Cardiac septum (tissue), 1 donor: Measurements from ENCODE around the gene EVI5. TPM values are rescaled to one million over a fixed set of nuclear protein-coding genes. Genes with fewer than 3 reads are reported as not detected.

Source experiments
- DNase-seq: peaks from one replicate; pipeline ENCODE4 v3.0.0-alpha.2; 2020; ENCODE audit warnings: low spot score
- intact Hi-C: fragments of 100-400 bp; cut with DNase I; formaldehyde crosslinking; loops from one replicate; pipeline ENCODE4 v1.14.0; 2022
- total RNA-seq: library from RNA; stranded (reverse); fragmentation: NEBNext Ultra II Directional; extraction: Animal tissue kit (Norgen Biotek cat#: 25700); gene quantifications from one replicate; pipeline ENCODE4 v1.2.1, GENCODE V29; 2021
- donor health status: DM: no; HTN: no; CAD: no.

Gene EVI5
- total RNA-seq, 1 donor from 2014 or later, result 30.7 TPM

GRCh38 chr1:92481599-92481925 is 303.3 kb downstream of the EVI5 start:
- DNase-seq, result no peak
- intact Hi-C loops, result no loop called here

GRCh38 chr1:92480813-92481598 is 303.9 kb downstream of the EVI5 start:
- no peak for DNase-seq
- intact Hi-C loops, result no loop called here

- intact Hi-C loops, result no loop called here
- no peak for DNase-seq
Measured at GRCh38 chr1:92480200-92480812, 304.6 kb downstream of the EVI5 start.

GRCh38 chr1:92479587-92479986 is 305.3 kb downstream of the EVI5 start:
- no peak for DNase-seq
- intact Hi-C loops, result no loop called here

- intact Hi-C loops, result no loop called here
- no peak for DNase-seq
Measured at GRCh38 chr1:92478393-92478792, 306.5 kb downstream of the EVI5 start.

DNA sequence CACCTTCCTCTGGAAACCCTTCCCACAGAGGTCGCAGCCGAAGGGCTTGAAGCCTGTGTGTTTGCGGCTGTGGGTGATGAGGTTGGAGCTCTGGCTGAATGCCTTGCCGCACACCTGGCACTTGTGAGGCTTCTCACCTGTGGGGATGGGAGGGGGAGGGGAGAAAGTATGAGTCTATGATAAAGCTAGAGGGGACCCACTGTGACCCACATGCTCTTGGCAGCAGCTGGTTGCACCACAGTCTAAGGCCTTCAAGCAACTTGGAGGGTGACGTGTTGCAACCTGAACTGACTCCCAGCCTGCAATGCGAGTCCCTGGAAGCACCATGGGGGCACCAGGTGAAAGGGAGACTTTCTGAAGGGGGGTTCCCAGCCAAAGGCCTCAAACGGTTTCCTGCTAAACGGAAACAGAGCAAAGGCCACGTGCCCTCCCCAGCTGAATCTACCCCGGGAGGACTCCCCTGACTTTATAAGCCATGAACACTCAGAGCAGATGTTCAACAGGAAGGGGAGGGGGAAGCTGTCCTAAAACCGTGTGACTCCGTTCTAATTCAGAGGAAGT is 308.8 kb downstream of the EVI5 start:
- no peak for DNase-seq
- intact Hi-C loops, result no loop called here

DNA sequence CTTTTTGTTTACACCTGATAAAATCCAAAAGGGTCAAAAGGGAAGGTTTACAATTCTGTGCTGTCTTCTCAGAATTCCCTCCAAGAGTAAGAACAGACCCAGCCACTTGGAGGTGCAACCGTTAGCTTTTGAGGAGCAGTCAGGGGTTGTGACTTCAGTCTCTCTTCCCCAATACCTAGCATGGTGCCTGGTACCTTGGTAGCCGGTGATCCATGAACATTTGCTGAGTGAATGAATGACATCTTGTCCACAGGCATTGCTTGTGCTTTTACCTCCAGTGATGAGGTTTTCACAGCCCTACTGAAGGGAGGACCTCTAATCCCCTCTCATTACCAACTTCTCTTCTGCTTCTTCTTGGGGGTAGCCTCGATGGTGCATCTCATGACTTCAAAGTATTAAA is 309.9 kb downstream of the EVI5 start:
- no peak for DNase-seq
- intact Hi-C loops, result no loop called here

DNA sequence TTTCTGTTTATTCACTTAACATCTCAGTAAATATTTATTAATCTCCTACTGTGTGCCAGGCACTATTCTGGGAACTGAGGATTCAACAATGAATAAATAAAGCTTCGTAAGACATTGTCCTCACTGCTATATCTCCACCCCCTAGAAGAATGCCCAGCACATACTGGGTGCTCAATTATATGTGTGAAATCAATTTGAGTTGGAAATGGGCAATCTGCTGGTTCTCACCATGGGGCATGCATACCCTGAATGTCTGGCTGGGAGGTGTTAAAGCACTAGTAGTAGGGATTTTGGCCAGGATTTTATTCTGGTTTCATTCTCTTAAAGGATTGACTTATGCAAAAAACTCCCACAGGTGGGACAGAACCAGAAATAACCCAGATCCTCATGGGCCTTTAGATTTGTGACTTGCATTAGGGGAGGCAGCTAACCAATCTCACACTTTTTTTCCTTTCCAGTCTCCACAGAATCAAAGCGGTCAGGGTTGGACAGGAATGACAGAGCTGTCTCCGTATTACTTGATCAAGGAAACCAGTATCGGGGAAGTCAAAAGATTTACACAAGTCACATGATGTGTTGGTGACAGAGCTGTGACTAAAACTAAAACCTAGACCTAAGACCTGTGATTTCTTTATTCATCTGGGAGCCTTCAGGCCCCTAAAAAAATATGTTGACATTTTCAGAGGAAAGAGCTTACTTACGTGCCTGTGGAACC is 311.0 kb downstream of the EVI5 start:
- intact Hi-C loops, result no loop called here
- no peak for DNase-seq

DNA sequence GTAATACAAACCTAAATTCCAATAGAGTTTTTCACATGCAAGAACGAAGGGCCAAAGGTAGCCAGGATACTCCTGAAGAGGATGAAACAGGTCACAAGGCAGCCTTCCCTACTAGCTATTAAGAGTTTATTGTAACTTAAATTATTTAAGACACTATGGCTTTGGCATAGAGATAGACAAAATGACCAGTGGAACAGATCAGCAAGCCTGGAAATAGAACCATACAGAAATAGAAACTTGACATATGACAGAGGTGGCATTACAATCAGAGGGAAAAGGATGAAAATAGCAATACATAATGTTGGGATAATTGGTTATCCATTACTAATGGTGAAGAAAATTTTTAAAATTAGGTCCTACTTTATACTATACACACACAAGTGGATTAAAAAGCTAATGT is 314.7 kb downstream of the EVI5 start:
- DNase-seq, result no peak
- intact Hi-C loops, result no loop called here

- DNase-seq, result no peak
- intact Hi-C loops, result no loop called here
Measured at GRCh38 chr1:92466683-92467352, 318.1 kb downstream of the EVI5 start.

- no peak for DNase-seq
- intact Hi-C loops, result no loop called here
Measured at GRCh38 chr1:92465256-92465647, 319.7 kb downstream of the EVI5 start.

- intact Hi-C loops, result no loop called here
- DNase-seq, result no peak
Measured at GRCh38 chr1:92464588-92465255, 320.2 kb downstream of the EVI5 start.

- no peak for DNase-seq
- intact Hi-C loops, result no loop called here
Measured at GRCh38 chr1:92461364-92462097, 323.4 kb downstream of the EVI5 start.

- intact Hi-C loops, result no loop called here
- DNase-seq, result no peak
Measured at GRCh38 chr1:92459871-92460320, 325.0 kb downstream of the EVI5 start.

Other genes starting within 250 kb of the EVI5 start
- gene RPL5, start 46.9 kb upstream of the EVI5 start, total RNA-seq, result 455 TPM
- 7.5 TPM for gene DIPK1A, start 176.4 kb upstream of the EVI5 start, total RNA-seq